PC-9 (cell line): ENCODE data around the gene PDE3B. TPM values are rescaled to one million over a fixed set of nuclear protein-coding genes. Genes with fewer than 3 reads are reported as not detected.
"Not testable (repeated sequence)": the region's sequence is repeated elsewhere in the genome, so short reads cannot be mapped to it uniquely, and the experiment has no call there.

Source experiments
- BruUV-seq: library from RNA; stranded (reverse); fragments of 400-500 nt; replicated peaks from 2 replicates; lab custom pipeline; 2021; lab: Mats Ljungman, UMichigan
- CTCF ChIA-PET: fragments of 300-600 bp; sonication (Branson Sonifier 250); formaldehyde crosslinking; loops from one replicate; lab custom pipeline; 2022; ENCODE audit warnings: antibody characterized with exemption; lab: Charles Lee
- POLR2A ChIA-PET: fragments of 300-600 bp; sonication (Branson Sonifier 250); formaldehyde crosslinking; loops from one replicate; lab custom pipeline; 2022; ENCODE audit warnings: antibody characterized with exemption; ENCODE audit not compliant: unreplicated experiment; lab: Charles Lee
- DNase-seq, 2 experiments: peaks; one replicate each; pipeline versions ENCODE4 v3.0.0 to v3.0.0-alpha.2; 2015 to 2022; ENCODE audit warnings: mixed read lengths in 1 of 2
- H2AFZ ChIP-seq: fragments of 200-600 bp; sonication (generic); 2 replicates; pipeline ENCODE4 v1.8.1; 2017; ENCODE audit warnings: antibody characterized with exemption
- H3F3A ChIP-seq: fragments of 200-600 bp; sonication (generic); 2 replicates; pipeline ENCODE4 v1.8.1; 2017; ENCODE audit warnings: antibody characterized with exemption, mild to moderate bottlenecking, low read depth; ENCODE audit not compliant: insufficient read depth
- H3K27ac ChIP-seq: fragments of 200-600 bp; sonication (generic); 2 replicates; pipeline ENCODE4 v1.6.1; 2016; ENCODE audit warnings: mixed run types
- H3K27me3 ChIP-seq: fragments of 200-600 bp; sonication (generic); 2 replicates; pipeline ENCODE4 v1.6.1; 2016; ENCODE audit warnings: low read depth, mixed run types; ENCODE audit not compliant: insufficient read depth
- H3K36me3 ChIP-seq: fragments of 200-600 bp; sonication (generic); 2 replicates; pipeline ENCODE4 v1.6.1; 2016; ENCODE audit warnings: low read depth, mixed run types
- H3K4me1 ChIP-seq: fragments of 200-600 bp; sonication (generic); replicated peaks from 2 replicates; pipeline ENCODE4 v1.6.1; 2016; ENCODE audit warnings: mixed run types; ENCODE audit not compliant: insufficient read depth
- H3K4me2 ChIP-seq: fragments of 200-600 bp; sonication (generic); 2 replicates; pipeline ENCODE4 v1.6.1; 2017; ENCODE audit warnings: mixed run types
- H3K4me3 ChIP-seq: fragments of 200-600 bp; sonication (generic); 2 replicates; pipeline ENCODE4 v1.6.1; 2016; ENCODE audit warnings: mixed run types
- H3K79me2 ChIP-seq: fragments of 200-600 bp; sonication (generic); 2 replicates; pipeline ENCODE4 v1.6.1; 2017; ENCODE audit warnings: low read depth, mixed run types
- H3K9me2 ChIP-seq: fragments of 200-600 bp; sonication (generic); 2 replicates; pipeline ENCODE4 v1.8.1; 2017; ENCODE audit warnings: mild to moderate bottlenecking; ENCODE audit not compliant: insufficient read depth
- H3K9me3 ChIP-seq: fragments of 200-600 bp; sonication (generic); 2 replicates; pipeline ENCODE4 v1.8.1; 2016; ENCODE audit warnings: low read depth; ENCODE audit not compliant: insufficient read depth
- H4K20me1 ChIP-seq: fragments of 200-600 bp; sonication (generic); 2 replicates; pipeline ENCODE4 v1.8.1; 2017; ENCODE audit not compliant: insufficient read depth
- EZH2 ChIP-seq: fragments of 200-600 bp; sonication (generic); IDR thresholded peaks from 2 replicates; pipeline ENCODE4 v1.8.0; 2017; ENCODE audit warnings: antibody characterized with exemption, low read depth
- intact Hi-C: fragments of 100-400 bp; cut with micrococcal nuclease; formaldehyde crosslinking; loops from one replicate; pipeline ENCODE4 v1.10.0; 2022; ENCODE audit not compliant: unreplicated experiment
- total RNA-seq: library from RNA; stranded (reverse); gene quantifications from 2 replicates; pipeline ENCODE4 v1.2.3, GENCODE V29; 2021
- TF ChIP-seq, protein P1 (sequence below): fragments of 200-600 bp; sonication (generic); conservative IDR thresholded peaks from 2 replicates; pipeline ENCODE4 v1.6.1; 2017; ENCODE audit warnings: mixed run types, antibody characterized with exemption, mild to moderate bottlenecking, moderate library complexity

Gene PDE3B
- total RNA-seq, 1 experiment from 2014 or later = not detected

GRCh38 chr11:14793546-14793945 is 149.9 kb downstream of the PDE3B start:
- Histone ChIP-seq H3K9me2 (no peaks in the 10 kb centered on the region), H3K4me3 (no peak overlapping the region), H3K36me3 (no peaks in the 10 kb centered on the region), H3K4me2 (no peak overlapping the region), H3K4me1 (no peaks in the 10 kb centered on the region), H3K27ac (no peak overlapping the region), H3F3A (no peaks in the 10 kb centered on the region), H3K79me2 (no peaks in the 10 kb centered on the region), H4K20me1 (no peaks in the 10 kb centered on the region), H3K9me3 (no peaks in the 10 kb centered on the region), H3K27me3 (no peaks in the 10 kb centered on the region), H2AFZ (no peak overlapping the region)
- CTCF ChIA-PET = no interaction called here
- no peak for DNase-seq
- no TSS peak for BruUV-seq
- intact Hi-C loops = loop anchor here (5.0 to 10.0 kb wide), 2 partner anchors 114 to 411 kb away; no protein-coding TSS in a partner anchor
- no peak for TF ChIP-seq EZH2
- TF ChIP-seq, protein P1, sequence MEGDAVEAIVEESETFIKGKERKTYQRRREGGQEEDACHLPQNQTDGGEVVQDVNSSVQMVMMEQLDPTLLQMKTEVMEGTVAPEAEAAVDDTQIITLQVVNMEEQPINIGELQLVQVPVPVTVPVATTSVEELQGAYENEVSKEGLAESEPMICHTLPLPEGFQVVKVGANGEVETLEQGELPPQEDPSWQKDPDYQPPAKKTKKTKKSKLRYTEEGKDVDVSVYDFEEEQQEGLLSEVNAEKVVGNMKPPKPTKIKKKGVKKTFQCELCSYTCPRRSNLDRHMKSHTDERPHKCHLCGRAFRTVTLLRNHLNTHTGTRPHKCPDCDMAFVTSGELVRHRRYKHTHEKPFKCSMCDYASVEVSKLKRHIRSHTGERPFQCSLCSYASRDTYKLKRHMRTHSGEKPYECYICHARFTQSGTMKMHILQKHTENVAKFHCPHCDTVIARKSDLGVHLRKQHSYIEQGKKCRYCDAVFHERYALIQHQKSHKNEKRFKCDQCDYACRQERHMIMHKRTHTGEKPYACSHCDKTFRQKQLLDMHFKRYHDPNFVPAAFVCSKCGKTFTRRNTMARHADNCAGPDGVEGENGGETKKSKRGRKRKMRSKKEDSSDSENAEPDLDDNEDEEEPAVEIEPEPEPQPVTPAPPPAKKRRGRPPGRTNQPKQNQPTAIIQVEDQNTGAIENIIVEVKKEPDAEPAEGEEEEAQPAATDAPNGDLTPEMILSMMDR = no peak
- POLR2A ChIA-PET = no interaction called here

GRCh38 chr11:14796028-14796427 is 152.4 kb downstream of the PDE3B start:
- POLR2A ChIA-PET, DNase-seq, H2AFZ ChIP-seq, H3K27ac ChIP-seq, H3K9me2 ChIP-seq, H3F3A ChIP-seq, H3K4me3 ChIP-seq, BruUV-seq, H4K20me1 ChIP-seq, CTCF ChIA-PET, H3K4me1 ChIP-seq, H3K4me2 ChIP-seq, H3K79me2 ChIP-seq, H3K36me3 ChIP-seq, H3K9me3 ChIP-seq, H3K27me3 ChIP-seq: not testable (repeated sequence)
- intact Hi-C loops = loop anchor here (10.0 kb wide), 1 partner anchor 409 kb away; no protein-coding TSS in a partner anchor

- no TSS peak for BruUV-seq
- ChIA-PET CTCF (no interaction called here), POLR2A (no interaction called here)
- intact Hi-C loops = no loop called here
- Histone ChIP-seq H4K20me1 (no peaks in the 10 kb centered on the region), H2AFZ (no peak overlapping the region), H3K27me3 (no peaks in the 10 kb centered on the region), H3F3A (no peaks in the 10 kb centered on the region), H3K9me2 (no peaks in the 10 kb centered on the region), H3K4me3 (no peak overlapping the region), H3K4me1 (no peaks in the 10 kb centered on the region), H3K79me2 (no peaks in the 10 kb centered on the region), H3K9me3 (no peaks in the 10 kb centered on the region), H3K4me2 (no peak overlapping the region), H3K36me3 (no peaks in the 10 kb centered on the region), H3K27ac (no peak overlapping the region)
- TF ChIP-seq EZH2 = no peak
- TF ChIP-seq, protein P1 = no peak
- DNase-seq = no peak
Measured at GRCh38 chr11:14803846-14804245, 160.2 kb downstream of the PDE3B start.

DNA sequence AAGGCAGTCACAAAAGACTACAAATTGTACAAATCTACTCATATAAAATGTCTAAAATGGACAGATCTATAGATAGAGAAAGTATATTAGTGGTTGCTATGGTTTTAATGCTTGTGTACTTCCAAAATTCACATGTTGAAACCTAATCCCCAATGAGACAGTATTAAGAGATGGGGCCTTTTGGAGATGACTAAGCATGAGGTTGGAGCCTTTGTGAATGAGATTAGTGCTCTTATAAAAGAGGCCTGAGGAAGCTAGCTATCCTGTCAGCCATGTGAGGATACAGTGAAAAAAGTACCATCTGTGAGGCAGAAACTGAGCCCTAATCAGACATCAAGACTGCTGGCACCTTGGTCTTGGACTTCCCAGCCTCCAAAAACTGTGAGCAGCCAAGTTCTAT is 165.9 kb downstream of the PDE3B start:
- no peaks in the 10 kb centered on the region for H3K79me2 ChIP-seq
- no peak overlapping the region for H3K27ac ChIP-seq
- no peak overlapping the region for H2AFZ ChIP-seq
- H3K9me2 ChIP-seq = no peaks in the 10 kb centered on the region
- no peak for TF ChIP-seq EZH2
- TF ChIP-seq, protein P1 = no peak
- no peaks in the 10 kb centered on the region for H3K9me3 ChIP-seq
- ChIA-PET POLR2A (no interaction called here), CTCF (no interaction called here)
- no peaks in the 10 kb centered on the region for H4K20me1 ChIP-seq
- intact Hi-C loops = no loop called here
- no peak overlapping the region for H3K4me3 ChIP-seq
- DNase-seq = no peak
- no TSS peak for BruUV-seq
- no peaks in the 10 kb centered on the region for H3F3A ChIP-seq
- no peaks in the 10 kb centered on the region for H3K36me3 ChIP-seq
- no peaks in the 10 kb centered on the region for H3K4me1 ChIP-seq
- H3K27me3 ChIP-seq = no peaks in the 10 kb centered on the region
- no peak overlapping the region for H3K4me2 ChIP-seq
